Bronchial epithelial cell (primary cell): Measurements from ENCODE around the gene GFY. TPM values are rescaled to one million over a fixed set of nuclear protein-coding genes. Genes with fewer than 3 reads are reported as not detected.

Experiments
- DNase-seq: peaks from one replicate; pipeline ENCODE4 v3.0.0-alpha.2; 2010; ENCODE audit warnings: low read depth
- FAIRE-seq: peaks from 2 replicates; lab custom pipeline; 2011; peaks lifted over from hg19 to GRCh38; lab: Jason Lieb, UNC
- H3K27me3 ChIP-seq: 2 replicates; pipeline ENCODE4 v1.5.1; 2011; ENCODE audit warnings: low read length; ENCODE audit not compliant: control insufficient read depth, insufficient read depth
- H3K36me3 ChIP-seq: 2 replicates; pipeline ENCODE4 v1.5.1; 2011; ENCODE audit warnings: low read length; ENCODE audit not compliant: control insufficient read depth, insufficient read depth
- H3K4me3 ChIP-seq: 2 replicates; pipeline ENCODE4 v1.5.1; 2011; ENCODE audit warnings: mild to moderate bottlenecking, low read depth, low read length, control low read depth
- total RNA-seq: library from RNA; depleted of rRNA; stranded (reverse); fragments of >200 nt; gene quantifications from 2 replicates; pipeline ENCODE4 v1.2.1, GENCODE V29; 2014
- TF ChIP-seq, protein P1 (sequence below): IDR thresholded peaks from 2 replicates; pipeline ENCODE4 v1.5.1; 2011; ENCODE audit warnings: mild to moderate bottlenecking, moderate library complexity, low read length, control low read depth, inconsistent platforms; ENCODE audit not compliant: insufficient read depth, severe bottlenecking

The GFY gene
- total RNA-seq, 1 donor from 2014 or later: not detected

DNA sequence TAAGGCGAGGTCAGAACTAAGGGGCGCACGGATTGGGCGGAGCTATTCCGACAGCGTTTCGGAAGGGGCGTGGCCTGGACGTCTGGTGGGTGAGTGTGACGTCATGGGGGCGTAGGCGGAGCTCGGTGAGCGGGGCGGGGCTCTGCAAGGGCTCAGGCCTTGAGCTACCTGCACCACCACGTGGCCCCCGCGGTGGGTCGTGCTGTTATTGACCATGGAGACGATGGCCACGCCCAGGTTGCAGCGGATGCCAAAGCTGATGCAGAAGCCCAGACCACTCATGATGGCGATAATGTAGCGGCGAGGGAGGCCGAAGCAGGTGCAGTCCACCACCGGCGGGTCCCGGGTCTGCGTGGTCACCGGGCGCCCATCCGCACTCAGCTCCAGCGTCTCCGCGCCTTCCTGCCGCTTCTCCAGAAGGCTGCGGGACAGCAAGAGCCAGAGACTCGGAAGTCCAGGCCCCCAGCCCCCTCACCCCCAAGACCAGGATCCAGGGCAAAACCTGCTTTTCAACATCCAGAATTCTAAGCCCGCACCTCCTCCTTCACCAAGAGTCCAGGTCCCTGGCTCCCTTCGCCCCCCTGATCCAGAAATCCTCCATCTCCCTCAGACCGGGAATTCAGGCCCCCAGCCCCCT, 11.3 kb downstream of the GFY start:
- TF ChIP-seq, protein P1, sequence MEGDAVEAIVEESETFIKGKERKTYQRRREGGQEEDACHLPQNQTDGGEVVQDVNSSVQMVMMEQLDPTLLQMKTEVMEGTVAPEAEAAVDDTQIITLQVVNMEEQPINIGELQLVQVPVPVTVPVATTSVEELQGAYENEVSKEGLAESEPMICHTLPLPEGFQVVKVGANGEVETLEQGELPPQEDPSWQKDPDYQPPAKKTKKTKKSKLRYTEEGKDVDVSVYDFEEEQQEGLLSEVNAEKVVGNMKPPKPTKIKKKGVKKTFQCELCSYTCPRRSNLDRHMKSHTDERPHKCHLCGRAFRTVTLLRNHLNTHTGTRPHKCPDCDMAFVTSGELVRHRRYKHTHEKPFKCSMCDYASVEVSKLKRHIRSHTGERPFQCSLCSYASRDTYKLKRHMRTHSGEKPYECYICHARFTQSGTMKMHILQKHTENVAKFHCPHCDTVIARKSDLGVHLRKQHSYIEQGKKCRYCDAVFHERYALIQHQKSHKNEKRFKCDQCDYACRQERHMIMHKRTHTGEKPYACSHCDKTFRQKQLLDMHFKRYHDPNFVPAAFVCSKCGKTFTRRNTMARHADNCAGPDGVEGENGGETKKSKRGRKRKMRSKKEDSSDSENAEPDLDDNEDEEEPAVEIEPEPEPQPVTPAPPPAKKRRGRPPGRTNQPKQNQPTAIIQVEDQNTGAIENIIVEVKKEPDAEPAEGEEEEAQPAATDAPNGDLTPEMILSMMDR: no peak
- no peaks in the 10 kb centered on the region for H3K36me3 ChIP-seq
- H3K4me3 ChIP-seq: no peak overlapping the region
- no peak for DNase-seq
- H3K27me3 ChIP-seq: peaks cover 61% of the 10 kb centered on the region
- no peak for FAIRE-seq

DNA sequence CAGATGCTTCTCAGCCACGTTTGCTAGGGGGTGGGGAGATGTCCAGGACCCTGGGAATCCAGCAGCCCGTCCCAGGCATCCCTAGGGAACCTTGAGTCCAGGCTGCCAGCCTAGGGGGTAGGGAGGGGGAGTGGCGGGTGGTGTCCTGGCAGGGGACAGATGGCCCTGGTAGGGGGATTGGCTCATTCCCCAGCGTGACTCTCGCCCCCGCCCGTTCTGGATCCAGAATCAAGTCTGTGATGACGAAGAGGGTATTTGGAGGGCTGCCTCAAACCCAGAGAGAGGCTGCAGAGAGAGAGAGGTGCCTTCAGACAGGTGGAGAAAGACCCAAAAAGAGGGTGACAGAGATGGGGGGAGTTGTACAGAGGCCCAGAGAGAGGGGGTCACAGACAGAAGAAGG, 12.0 kb downstream of the GFY start:
- TF ChIP-seq, protein P1: no peak
- FAIRE-seq: no peak
- H3K27me3 ChIP-seq: peaks cover 62% of the 10 kb centered on the region

DNA sequence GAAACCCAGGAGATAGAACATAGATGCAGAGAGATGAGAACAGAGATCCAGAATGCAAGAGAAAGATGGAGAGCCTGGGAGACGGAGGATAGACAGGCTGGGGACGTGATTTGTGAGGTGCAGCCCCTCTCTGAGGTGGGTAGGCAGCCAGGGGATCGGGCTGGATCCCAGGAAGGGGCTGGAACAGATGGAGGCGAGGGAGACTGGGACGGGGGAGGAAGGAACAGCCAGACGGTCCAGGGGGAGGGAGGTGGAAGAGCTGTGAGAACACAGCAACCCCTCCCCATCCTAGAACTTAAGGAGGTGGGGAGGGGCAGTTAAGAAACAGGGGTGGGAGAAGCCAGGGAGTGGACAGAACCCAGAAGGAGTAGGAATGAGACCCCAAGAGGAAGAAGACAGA, 13.1 kb downstream of the GFY start:
- DNase-seq (no peak), FAIRE-seq (no peak)
- peaks cover 53% of the 10 kb centered on the region for H3K27me3 ChIP-seq
- H3K4me3 ChIP-seq: no peak overlapping the region
- H3K36me3 ChIP-seq: no peaks in the 10 kb centered on the region
- TF ChIP-seq, protein P1: no peak

More for the DNA sequence above, 12.0 kb downstream of the GFY start:
- Histone ChIP-seq H3K36me3 (no peaks in the 10 kb centered on the region), H3K4me3 (no peak overlapping the region)
- DNase-seq: no peak

DNA sequence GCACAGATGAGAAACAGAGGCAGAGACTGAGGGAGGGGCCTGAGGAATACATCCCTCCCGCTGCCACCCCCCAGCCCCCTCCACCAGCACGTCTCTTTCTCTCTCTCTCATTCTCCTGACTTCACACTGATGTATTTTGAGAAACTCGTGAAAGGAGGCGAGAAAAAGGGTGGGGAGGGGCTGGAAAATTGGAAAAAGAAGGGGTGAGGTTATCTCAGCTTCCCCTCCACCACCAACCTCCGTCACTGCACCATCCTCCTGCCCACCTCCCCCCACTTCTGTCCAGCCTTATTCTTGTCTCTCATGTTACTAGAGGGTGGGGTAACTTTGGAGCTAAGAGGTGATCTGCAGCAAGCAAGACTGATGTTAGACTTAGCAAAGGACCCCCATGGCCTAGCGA, 14.6 kb downstream of the GFY start:
- peaks cover 50% of the 10 kb centered on the region for H3K27me3 ChIP-seq
- H3K36me3 ChIP-seq: no peaks in the 10 kb centered on the region
- TF ChIP-seq, protein P1: no peak
- no peak overlapping the region for H3K4me3 ChIP-seq
- FAIRE-seq (no peak), DNase-seq (no peak)

DNA sequence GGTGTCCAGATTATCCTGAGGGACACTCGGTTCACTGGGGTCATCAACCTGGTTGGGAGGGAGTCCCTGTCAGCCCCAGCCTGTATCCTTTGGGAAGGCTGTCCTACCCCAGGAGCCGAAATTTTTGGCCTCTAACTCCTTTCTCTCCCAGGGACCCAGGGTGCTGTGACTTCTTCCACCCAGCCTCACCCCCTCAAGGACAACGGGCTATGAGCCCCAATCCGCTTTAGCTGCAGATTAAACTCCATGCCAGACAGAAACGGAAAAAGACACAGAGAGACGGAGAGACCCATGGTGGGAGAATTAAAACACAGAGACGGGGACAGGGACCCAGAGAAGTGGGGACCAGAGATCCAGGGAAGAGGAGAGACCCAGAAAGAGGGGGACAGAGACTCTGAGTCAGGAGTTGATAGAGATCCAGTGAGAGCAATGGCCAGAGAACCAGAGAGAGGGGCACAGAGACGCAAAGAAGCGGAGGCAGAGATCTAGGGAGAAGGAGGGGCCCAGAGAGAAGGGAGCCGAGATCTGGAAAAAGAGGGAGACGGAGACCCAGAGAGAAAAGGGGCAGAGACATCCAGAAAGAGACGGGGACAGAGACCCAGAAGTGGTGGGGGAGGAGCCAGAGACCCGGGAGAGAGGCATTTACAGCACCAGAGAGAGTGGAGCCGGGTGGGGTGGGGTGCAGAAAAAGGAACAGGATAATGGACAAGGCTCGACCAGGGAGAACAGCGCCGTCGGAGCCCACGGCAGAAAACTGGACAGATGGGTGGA, 15.4 kb downstream of the GFY start:
- DNase-seq (no peak), FAIRE-seq (no peak)
- H3K4me3 ChIP-seq: no peak overlapping the region
- H3K36me3 ChIP-seq: no peaks in the 10 kb centered on the region
- H3K27me3 ChIP-seq: peaks cover 48% of the 10 kb centered on the region
- TF ChIP-seq, protein P1: no peak
